Measurements from ENCODE around the gene PDE4D.

DNA sequence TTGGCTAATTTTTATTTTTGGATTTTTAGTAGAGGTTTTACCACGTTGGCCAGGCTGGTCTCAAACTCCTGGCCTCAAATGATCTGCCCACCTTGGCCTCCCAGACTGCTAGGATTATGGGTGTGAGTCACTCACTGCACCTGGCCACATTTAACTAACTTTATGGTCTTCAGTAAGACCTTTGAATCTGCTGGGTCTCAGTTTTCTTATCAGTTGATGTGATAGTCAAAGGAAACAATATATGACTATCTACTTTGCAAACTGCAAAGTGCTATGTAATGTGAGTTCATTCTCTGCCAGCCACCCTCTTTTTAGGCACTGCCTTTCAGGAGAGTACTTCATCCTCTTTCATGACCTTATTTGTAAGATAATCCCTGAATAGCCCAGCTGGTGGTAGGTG is 474.7 kb downstream of the PDE4D start:
- no peak for TF ChIP-seq POLR2A (IDR thresholded peaks at IDR 0.05)
- TF ChIP-seq, protein P1, sequence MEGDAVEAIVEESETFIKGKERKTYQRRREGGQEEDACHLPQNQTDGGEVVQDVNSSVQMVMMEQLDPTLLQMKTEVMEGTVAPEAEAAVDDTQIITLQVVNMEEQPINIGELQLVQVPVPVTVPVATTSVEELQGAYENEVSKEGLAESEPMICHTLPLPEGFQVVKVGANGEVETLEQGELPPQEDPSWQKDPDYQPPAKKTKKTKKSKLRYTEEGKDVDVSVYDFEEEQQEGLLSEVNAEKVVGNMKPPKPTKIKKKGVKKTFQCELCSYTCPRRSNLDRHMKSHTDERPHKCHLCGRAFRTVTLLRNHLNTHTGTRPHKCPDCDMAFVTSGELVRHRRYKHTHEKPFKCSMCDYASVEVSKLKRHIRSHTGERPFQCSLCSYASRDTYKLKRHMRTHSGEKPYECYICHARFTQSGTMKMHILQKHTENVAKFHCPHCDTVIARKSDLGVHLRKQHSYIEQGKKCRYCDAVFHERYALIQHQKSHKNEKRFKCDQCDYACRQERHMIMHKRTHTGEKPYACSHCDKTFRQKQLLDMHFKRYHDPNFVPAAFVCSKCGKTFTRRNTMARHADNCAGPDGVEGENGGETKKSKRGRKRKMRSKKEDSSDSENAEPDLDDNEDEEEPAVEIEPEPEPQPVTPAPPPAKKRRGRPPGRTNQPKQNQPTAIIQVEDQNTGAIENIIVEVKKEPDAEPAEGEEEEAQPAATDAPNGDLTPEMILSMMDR (IDR thresholded peaks at IDR 0.05), result no peak
